ENCODE results near the gene WDR44. TPM values are rescaled to one million over a fixed set of nuclear protein-coding genes. Genes with fewer than 3 reads are reported as not detected.

WDR44 gene
- total and polyA plus RNA-seq, 2 donors (not counting 1 experiment from before 2014, with no cell fraction given) = 4.1 to 24.4 TPM

GRCh38 chrX:118495061-118495921, 149.4 kb downstream of the WDR44 start, which contains the start of gene DOCK11:
DOCK11 (plus strand) TSS chrX:118495815; CDS start chrX:118495972, 157 bp downstream.
- Histone ChIP-seq H3K4me1 (ENCODE audit: control insufficient read depth in 2 of 2, insufficient read depth in 2 of 2, low read length in 2 of 2) (peaks cover 16 to 35% of the 10 kb centered on the region in 2 donors), H2AFZ (ENCODE audit: insufficient read depth, low read depth, low read length, poor library complexity, severe bottlenecking) (peak within 1 kb of the TSS; percentile 57), H3K27me3 (replicated peaks in 1 of 4; ENCODE audit: control extremely low read depth in 1 of 4, control insufficient read depth in 3 of 4, insufficient read depth in 4 of 4, low read length in 3 of 4) (no peaks in the 10 kb centered on the region), H4K20me1 (ENCODE audit: control insufficient read depth, insufficient read depth, low read length, poor library complexity, severe bottlenecking) (no peaks in the 10 kb centered on the region), H3K9me3 (ENCODE audit: control extremely low read depth in 1 of 3, control insufficient read depth in 2 of 3, insufficient read depth in 1 of 3, low read length in 2 of 3) (no peaks in the 10 kb centered on the region), H3K9ac (ENCODE audit: low read length) (peak within 1 kb of the TSS; percentile 77), H3K79me2 (ENCODE audit: control insufficient read depth, insufficient read depth, low read length) (peaks cover 39% of the 10 kb centered on the region), H3K27ac (ENCODE audit: low read length in 2 of 2) (peak within 1 kb of the TSS; percentile 93), H3K4me2 (replicated peaks; ENCODE audit: low read depth, low read length, poor library complexity, severe bottlenecking) (peak within 1 kb of the TSS; percentile 75), H3K4me3 (ENCODE audit: control extremely low read depth in 1 of 5, extremely low read depth in 1 of 5, insufficient read depth in 1 of 5, low read depth in 2 of 5, low read length in 4 of 5) (peak within 1 kb of the TSS; percentile 69 to 78 (median 72)), H3K36me3 (replicated peaks in 1 of 2; ENCODE audit: control extremely low read depth in 1 of 2, control insufficient read depth in 1 of 2, extremely low read depth in 1 of 2, insufficient read depth in 2 of 2, low read length in 1 of 2) (peaks cover 0 to 4% of the 10 kb centered on the region in 2 experiments)
- Mint-ChIP-seq H3K27me3 (no peaks in the 10 kb centered on the region), H3K4me3 (peak within 1 kb of the TSS; percentile 98), H3K27ac (peak within 1 kb of the TSS; percentile 99), H3K9me3 (ENCODE audit: insufficient read depth) (no peaks in the 10 kb centered on the region), H3K4me1 (peaks cover 26% of the 10 kb centered on the region)
- DNase-seq = peak; percentile 90
- ChIA-PET CTCF (interaction anchor here (0.6 to 2.4 kb wide), 4 partner anchors 33 to 104 kb away, joined by 3 to 11 read pairs (median 4); no protein-coding TSS in a partner anchor), POLR2A (interaction anchor here (0.6 to 3.1 kb wide), 7 partner anchors 12 to 138 kb away, joined by 3 to 11 read pairs (median 5); no protein-coding TSS in a partner anchor)
- intact Hi-C loops (cut with micrococcal nuclease) = loop anchor here (1.0 to 10.0 kb wide), 3 partner anchors 33 to 148 kb away; partner anchors contain the start of gene WDR44
- peak; percentile 81 for ATAC-seq (ENCODE audit: low read depth)
- 2% methylated on average over 28 of the region's 64 CpGs for WGBS (ENCODE audit: insufficient coverage)
- TF ChIP-seq CTCF (IDR thresholded peaks at IDR 0.05) (no peak), EZH2 (IDR thresholded peaks at IDR 0.05; ENCODE audit: borderline replicate concordance, insufficient read depth, low read depth, low read length, poor library complexity, severe bottlenecking) (no peak)
